ENCODE results near the gene SCPEP1.
"Not testable (repeated sequence)": the region's sequence is repeated elsewhere in the genome, so short reads cannot be mapped to it uniquely, and the experiment has no call there.

SCPEP1 gene

GRCh38 chr17:56934280-56934679 lies 43.7 kb upstream of the SCPEP1 start:
- H3K4me3 ChIP-seq (ENCODE audit: low read depth, low read length), result no peak overlapping the region
- TF ChIP-seq CTCF (IDR thresholded peaks at IDR 0.05; ENCODE audit: low read depth, low read length), result no peak

- TF ChIP-seq CTCF (IDR thresholded peaks at IDR 0.05; ENCODE audit: low read depth, low read length), result no peak
- H3K4me3 ChIP-seq (ENCODE audit: low read depth, low read length), result no peak overlapping the region
Measured at GRCh38 chr17:56935461-56935860, 42.5 kb upstream of the SCPEP1 start.

- H3K4me3 ChIP-seq (ENCODE audit: low read depth, low read length), result no peak overlapping the region
- no peak for TF ChIP-seq CTCF (IDR thresholded peaks at IDR 0.05; ENCODE audit: low read depth, low read length)
Measured at GRCh38 chr17:56936697-56937322, 41.1 kb upstream of the SCPEP1 start.

GRCh38 chr17:56937687-56938086 lies 40.2 kb upstream of the SCPEP1 start:
- TF ChIP-seq CTCF (IDR thresholded peaks at IDR 0.05; ENCODE audit: low read depth, low read length), result no peak
- H3K4me3 ChIP-seq (ENCODE audit: low read depth, low read length), result no peak overlapping the region

GRCh38 chr17:56938206-56938605 lies 39.7 kb upstream of the SCPEP1 start:
- H3K4me3 ChIP-seq (ENCODE audit: low read depth, low read length), result not testable (repeated sequence)

- H3K4me3 ChIP-seq (ENCODE audit: low read depth, low read length), result no peak overlapping the region
- TF ChIP-seq CTCF (IDR thresholded peaks at IDR 0.05; ENCODE audit: low read depth, low read length), result peak; percentile 56
Measured at GRCh38 chr17:56939869-56940484, 38.0 kb upstream of the SCPEP1 start.

GRCh38 chr17:56943505-56944125 lies 34.3 kb upstream of the SCPEP1 start:
- H3K4me3 ChIP-seq (ENCODE audit: low read depth, low read length), result no peak overlapping the region
- no peak for TF ChIP-seq CTCF (IDR thresholded peaks at IDR 0.05; ENCODE audit: low read depth, low read length)

Data from WI38 (cell line).